ENCODE data around the gene OR10P1.

The OR10P1 gene

DNA sequence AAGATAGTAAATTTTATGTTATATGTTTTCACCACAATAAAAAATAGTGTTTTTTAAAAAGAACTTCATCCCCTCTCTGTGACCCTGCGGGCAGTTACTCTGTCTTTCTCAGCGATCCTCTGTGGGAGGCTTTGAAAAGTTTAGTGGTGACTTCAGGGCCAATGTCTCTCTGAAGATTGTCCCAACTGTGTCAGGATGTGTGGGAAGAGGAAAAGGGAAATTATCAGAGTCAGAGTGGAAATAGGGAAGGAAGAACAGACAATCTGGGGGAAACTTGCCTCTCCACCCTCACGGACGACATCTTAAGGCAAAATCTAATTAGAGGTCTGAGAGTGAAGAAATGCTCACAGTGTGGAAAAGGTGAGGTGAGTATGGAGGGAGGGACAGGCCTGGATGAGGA is 3.5 kb upstream of the OR10P1 start:
- in situ Hi-C loops (cut with MboI; ENCODE audit: low pct_unique_long_range_greater_than_20kb, low sequenced_read_pairs, unreplicated experiment): loop anchor here (25.0 kb wide), 1 partner anchor 646 kb away; the partner anchor contains the start of gene TESPA1
- DNase-seq (ENCODE audit: low spot score): no peak
- TF ChIP-seq, protein P1, sequence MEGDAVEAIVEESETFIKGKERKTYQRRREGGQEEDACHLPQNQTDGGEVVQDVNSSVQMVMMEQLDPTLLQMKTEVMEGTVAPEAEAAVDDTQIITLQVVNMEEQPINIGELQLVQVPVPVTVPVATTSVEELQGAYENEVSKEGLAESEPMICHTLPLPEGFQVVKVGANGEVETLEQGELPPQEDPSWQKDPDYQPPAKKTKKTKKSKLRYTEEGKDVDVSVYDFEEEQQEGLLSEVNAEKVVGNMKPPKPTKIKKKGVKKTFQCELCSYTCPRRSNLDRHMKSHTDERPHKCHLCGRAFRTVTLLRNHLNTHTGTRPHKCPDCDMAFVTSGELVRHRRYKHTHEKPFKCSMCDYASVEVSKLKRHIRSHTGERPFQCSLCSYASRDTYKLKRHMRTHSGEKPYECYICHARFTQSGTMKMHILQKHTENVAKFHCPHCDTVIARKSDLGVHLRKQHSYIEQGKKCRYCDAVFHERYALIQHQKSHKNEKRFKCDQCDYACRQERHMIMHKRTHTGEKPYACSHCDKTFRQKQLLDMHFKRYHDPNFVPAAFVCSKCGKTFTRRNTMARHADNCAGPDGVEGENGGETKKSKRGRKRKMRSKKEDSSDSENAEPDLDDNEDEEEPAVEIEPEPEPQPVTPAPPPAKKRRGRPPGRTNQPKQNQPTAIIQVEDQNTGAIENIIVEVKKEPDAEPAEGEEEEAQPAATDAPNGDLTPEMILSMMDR (IDR thresholded peaks at IDR 0.05; ENCODE audit: extremely low read depth, insufficient read depth, missing control alignments): no peak

DNA sequence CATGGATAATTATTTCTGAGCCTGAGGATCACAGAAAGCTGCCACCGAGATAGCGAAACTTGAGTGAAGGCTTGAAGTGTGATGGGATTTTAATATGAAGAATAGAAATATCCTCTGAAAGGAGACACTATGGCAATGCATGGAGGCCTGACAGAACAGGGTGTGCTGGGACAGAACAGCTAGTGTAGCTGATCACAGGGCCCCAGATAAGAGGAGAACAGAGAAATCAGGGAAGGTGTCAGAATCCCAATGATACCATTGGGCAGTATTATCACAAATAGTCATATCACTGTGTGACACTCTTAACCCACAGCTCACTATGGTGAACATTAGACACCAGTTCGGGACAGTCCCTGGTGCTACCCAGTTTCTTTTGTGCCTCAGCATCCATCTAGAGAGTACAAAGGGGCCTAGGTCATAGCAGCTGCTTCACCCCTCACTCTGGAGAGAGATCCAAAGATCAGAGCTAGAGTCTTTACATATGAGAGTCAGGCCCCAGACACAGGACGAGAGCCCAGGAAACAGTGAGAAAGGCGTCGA is 506 bp upstream of the OR10P1 start:
- TF ChIP-seq, protein P1 (IDR thresholded peaks at IDR 0.05; ENCODE audit: extremely low read depth, insufficient read depth, missing control alignments): no peak
- in situ Hi-C loops (cut with MboI; ENCODE audit: low pct_unique_long_range_greater_than_20kb, low sequenced_read_pairs, unreplicated experiment): loop anchor here (25.0 kb wide), 1 partner anchor 649 kb away; the partner anchor contains the start of gene TESPA1
- DNase-seq (ENCODE audit: low spot score): no peak

DNA sequence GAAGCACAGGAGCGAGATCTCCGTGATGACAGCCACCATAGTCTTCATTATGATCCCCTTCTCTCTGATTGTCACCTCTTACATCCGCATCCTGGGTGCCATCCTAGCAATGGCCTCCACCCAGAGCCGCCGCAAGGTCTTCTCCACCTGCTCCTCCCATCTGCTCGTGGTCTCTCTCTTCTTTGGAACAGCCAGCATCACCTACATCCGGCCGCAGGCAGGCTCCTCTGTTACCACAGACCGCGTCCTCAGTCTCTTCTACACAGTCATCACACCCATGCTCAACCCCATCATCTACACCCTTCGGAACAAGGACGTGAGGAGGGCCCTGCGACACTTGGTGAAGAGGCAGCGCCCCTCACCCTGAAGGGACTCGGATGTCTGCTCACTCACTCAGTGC is 775 bp downstream of the OR10P1 start:
- TF ChIP-seq, protein P1 (IDR thresholded peaks at IDR 0.05; ENCODE audit: extremely low read depth, insufficient read depth, missing control alignments): no peak
- no peak for DNase-seq (ENCODE audit: low spot score)
- in situ Hi-C loops (cut with MboI; ENCODE audit: low pct_unique_long_range_greater_than_20kb, low sequenced_read_pairs, unreplicated experiment): loop anchor here (25.0 kb wide), 1 partner anchor 650 kb away; the partner anchor contains the start of gene TESPA1

DNA sequence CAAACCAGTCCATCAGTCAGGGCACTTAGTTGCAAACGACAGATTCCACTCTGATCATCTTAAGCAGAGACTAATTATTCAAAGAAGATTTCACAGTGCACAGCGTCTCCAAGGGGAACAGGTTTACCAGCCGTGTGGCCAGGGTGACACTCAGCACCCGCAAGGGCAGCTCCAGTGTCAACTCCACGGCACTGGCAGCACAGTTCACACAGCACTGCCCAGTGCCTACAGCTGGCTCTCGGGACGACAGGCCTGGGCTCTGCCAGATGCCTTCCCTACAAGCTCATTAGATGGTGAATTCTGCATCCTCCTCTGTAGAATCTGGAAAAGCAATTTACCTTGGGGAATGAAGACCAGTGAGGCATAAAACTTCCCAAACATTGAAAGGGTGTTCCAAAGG is 4.9 kb downstream of the OR10P1 start:
- TF ChIP-seq, protein P1 (IDR thresholded peaks at IDR 0.05; ENCODE audit: extremely low read depth, insufficient read depth, missing control alignments): no peak
- no peak for DNase-seq (ENCODE audit: low spot score)
- in situ Hi-C loops (cut with MboI; ENCODE audit: low pct_unique_long_range_greater_than_20kb, low sequenced_read_pairs, unreplicated experiment): loop anchor here (25.0 kb wide), 1 partner anchor 654 kb away; the partner anchor contains the start of gene TESPA1

DNA sequence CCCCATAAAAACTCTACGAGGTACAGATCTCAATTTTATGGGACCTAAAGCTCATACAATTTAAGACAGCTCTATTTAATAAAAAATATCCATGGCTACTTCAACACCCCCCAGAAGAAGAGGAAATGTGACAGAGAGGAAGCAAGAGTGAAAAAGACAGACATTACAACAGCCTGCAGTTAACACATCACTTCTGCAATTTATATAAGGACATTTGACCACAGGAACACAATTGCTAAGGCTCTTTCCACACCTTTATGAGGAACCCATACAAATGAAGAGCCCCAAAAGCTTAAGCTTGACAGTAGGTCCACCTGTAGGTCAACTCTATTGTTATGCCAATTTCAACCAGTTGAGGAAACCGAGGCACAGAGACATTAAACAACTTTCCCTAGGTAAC is 5.6 kb downstream of the OR10P1 start:
- no peak for DNase-seq (ENCODE audit: low spot score)
- TF ChIP-seq, protein P1 (IDR thresholded peaks at IDR 0.05; ENCODE audit: extremely low read depth, insufficient read depth, missing control alignments): no peak
- in situ Hi-C loops (cut with MboI; ENCODE audit: low pct_unique_long_range_greater_than_20kb, low sequenced_read_pairs, unreplicated experiment): loop anchor here (25.0 kb wide), 1 partner anchor 655 kb away; the partner anchor contains the start of gene TESPA1

DNA sequence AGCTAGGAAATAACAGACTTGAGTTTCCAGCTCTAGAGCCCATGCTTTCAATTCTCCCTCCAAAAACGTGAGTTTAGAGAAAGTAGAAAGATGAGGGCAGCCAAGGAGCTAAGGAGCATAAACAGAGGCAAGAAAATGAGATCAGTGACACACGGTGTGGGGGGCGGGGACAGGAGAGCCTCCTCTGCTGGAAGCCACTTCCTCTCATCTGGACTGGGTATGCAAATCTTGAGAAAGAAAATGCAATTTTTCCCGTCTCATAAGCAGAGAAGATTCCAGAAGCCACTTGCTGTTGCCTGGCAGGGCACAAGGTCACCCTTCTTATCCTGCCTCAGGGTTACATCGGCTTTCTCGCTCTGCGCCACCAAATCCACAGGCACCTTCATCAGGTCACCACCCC is 6.0 kb downstream of the OR10P1 start:
- DNase-seq (ENCODE audit: low spot score): no peak
- in situ Hi-C loops (cut with MboI; ENCODE audit: low pct_unique_long_range_greater_than_20kb, low sequenced_read_pairs, unreplicated experiment): loop anchor here (25.0 kb wide), 1 partner anchor 655 kb away; the partner anchor contains the start of gene TESPA1
- TF ChIP-seq, protein P1 (IDR thresholded peaks at IDR 0.05; ENCODE audit: extremely low read depth, insufficient read depth, missing control alignments): no peak

Data from GM13977 (cell line).